ENCODE results near the gene TXLNB.

Gene TXLNB

DNA sequence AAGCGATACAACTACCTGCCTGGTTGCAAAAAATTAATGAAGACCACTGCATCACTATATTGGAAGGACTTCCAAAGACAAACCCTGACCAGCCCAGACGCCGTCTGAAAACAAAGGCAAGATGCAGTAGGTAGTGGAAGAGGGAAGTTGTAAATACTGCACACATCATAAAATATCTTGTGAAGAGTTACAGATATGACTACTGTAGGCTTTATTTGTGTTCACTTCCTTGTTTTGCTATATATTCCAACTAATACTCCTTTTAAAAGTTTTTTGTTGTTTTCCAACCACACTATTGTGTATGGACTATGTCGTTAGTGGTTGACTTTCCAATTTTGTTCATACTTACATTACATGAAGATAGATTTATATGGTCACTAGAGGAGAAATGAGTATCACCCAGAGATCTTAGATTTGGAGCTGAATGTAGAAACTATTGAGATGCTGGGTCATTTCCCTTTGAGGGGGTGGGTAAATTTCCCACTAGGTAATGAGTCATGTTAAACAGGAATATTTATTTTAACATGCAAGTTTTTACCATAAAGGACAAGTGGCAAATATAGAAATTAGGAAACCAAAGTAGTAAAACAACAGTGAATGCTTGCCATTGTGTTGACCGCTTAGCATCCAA lies 16.6 kb upstream of the TXLNB start (continued):
- TF ChIP-seq, protein P1, sequence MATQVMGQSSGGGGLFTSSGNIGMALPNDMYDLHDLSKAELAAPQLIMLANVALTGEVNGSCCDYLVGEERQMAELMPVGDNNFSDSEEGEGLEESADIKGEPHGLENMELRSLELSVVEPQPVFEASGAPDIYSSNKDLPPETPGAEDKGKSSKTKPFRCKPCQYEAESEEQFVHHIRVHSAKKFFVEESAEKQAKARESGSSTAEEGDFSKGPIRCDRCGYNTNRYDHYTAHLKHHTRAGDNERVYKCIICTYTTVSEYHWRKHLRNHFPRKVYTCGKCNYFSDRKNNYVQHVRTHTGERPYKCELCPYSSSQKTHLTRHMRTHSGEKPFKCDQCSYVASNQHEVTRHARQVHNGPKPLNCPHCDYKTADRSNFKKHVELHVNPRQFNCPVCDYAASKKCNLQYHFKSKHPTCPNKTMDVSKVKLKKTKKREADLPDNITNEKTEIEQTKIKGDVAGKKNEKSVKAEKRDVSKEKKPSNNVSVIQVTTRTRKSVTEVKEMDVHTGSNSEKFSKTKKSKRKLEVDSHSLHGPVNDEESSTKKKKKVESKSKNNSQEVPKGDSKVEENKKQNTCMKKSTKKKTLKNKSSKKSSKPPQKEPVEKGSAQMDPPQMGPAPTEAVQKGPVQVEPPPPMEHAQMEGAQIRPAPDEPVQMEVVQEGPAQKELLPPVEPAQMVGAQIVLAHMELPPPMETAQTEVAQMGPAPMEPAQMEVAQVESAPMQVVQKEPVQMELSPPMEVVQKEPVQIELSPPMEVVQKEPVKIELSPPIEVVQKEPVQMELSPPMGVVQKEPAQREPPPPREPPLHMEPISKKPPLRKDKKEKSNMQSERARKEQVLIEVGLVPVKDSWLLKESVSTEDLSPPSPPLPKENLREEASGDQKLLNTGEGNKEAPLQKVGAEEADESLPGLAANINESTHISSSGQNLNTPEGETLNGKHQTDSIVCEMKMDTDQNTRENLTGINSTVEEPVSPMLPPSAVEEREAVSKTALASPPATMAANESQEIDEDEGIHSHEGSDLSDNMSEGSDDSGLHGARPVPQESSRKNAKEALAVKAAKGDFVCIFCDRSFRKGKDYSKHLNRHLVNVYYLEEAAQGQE (tag by site-specific recombination; IDR thresholded peaks at IDR 0.05) = no peak
- TF ChIP-seq ZNF350 (tag by site-specific recombination; IDR thresholded peaks at IDR 0.05) (no peak), ZNF19 (tag by site-specific recombination; IDR thresholded peaks at IDR 0.05; ENCODE audit: low read depth) (no peak)
- TF ChIP-seq, protein P2, sequence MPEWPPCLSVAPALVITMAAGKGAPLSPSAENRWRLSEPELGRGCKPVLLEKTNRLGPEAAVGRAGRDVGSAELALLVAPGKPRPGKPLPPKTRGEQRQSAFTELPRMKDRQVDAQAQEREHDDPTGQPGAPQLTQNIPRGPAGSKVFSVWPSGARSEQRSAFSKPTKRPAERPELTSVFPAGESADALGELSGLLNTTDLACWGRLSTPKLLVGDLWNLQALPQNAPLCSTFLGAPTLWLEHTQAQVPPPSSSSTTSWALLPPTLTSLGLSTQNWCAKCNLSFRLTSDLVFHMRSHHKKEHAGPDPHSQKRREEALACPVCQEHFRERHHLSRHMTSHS (tag by site-specific recombination; IDR thresholded peaks at IDR 0.05) = no peak
- TF ChIP-seq, protein P3, sequence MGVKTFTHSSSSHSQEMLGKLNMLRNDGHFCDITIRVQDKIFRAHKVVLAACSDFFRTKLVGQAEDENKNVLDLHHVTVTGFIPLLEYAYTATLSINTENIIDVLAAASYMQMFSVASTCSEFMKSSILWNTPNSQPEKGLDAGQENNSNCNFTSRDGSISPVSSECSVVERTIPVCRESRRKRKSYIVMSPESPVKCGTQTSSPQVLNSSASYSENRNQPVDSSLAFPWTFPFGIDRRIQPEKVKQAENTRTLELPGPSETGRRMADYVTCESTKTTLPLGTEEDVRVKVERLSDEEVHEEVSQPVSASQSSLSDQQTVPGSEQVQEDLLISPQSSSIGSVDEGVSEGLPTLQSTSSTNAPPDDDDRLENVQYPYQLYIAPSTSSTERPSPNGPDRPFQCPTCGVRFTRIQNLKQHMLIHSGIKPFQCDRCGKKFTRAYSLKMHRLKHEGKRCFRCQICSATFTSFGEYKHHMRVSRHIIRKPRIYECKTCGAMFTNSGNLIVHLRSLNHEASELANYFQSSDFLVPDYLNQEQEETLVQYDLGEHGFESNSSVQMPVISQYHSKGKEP (tag by site-specific recombination; IDR thresholded peaks at IDR 0.05) = no peak

DNA sequence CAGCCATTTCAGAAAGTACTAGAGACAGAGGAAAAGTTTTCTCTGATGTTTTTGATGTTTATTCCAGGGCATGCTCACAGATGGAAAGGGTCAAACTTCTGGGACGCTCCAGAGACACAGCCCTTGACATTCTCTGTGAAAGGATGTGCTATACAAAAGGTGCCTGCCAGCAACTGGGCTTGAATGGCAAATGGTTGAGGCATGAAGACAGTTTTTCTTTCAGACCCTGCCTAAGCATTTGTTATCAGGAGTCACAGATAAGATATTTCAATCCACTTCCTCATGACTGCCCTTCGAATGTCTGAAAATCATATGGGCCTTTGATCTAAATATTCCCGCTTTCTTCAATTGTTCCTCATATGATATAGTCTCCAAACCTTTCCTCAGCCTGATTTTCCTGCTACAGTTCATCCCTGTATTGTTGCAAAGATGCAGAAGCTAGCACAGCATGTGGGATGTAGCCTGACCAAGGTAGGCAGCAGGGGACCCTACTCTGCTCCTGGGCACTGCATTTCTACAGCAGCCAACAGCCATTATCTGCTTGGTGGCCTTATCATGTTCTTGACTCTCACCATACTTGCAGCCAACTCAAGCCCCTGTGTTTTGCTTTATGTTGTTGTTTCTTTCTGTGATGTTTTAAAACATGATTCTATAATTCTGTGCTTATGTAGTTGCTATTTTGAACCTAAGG lies 14.6 kb upstream of the TXLNB start:
- H3K9me3 ChIP-seq (ENCODE audit: control insufficient read depth, insufficient read depth, low read depth, low read length) = no peaks in the 10 kb centered on the region
- ChIA-PET POLR2A (no interaction called here), CTCF (interaction anchor here (0.7 to 1.2 kb wide), 2 partner anchors 56 to 58 kb away, joined by 3 to 4 read pairs; no protein-coding TSS in a partner anchor)
- no peaks in the 10 kb centered on the region for H3K4me1 ChIP-seq (ENCODE audit: control insufficient read depth, insufficient read depth, low read length)
- TF ChIP-seq ZNF561 (tag by site-specific recombination; IDR thresholded peaks at IDR 0.05; ENCODE audit: borderline replicate concordance) = no peak
- no peak for TF ChIP-seq ZNF555 (tag by site-specific recombination; conservative IDR thresholded peaks at IDR 0.05)
- no peak for TF ChIP-seq ZBTB48 (tag by site-specific recombination; IDR thresholded peaks at IDR 0.05)
- no peak for TF ChIP-seq KLF16 (tag by site-specific recombination; IDR thresholded peaks at IDR 0.05)
- TF ChIP-seq MYNN (tag by site-specific recombination; IDR thresholded peaks at IDR 0.05; ENCODE audit: borderline replicate concordance) = no peak
- no peak for TF ChIP-seq SP7 (tag by site-specific recombination; IDR thresholded peaks at IDR 0.05)
- no peak for TF ChIP-seq ZFP69B (tag by site-specific recombination; IDR thresholded peaks at IDR 0.05)
- no peak for TF ChIP-seq ZNF623 (tag by site-specific recombination; IDR thresholded peaks at IDR 0.05)
- TF ChIP-seq GLIS1 (tag by site-specific recombination; IDR thresholded peaks at IDR 0.05) = no peak
- TF ChIP-seq KLF1 (tag by site-specific recombination; IDR thresholded peaks at IDR 0.05) = no peak
- no peak for TF ChIP-seq REPIN1 (tag by site-specific recombination; IDR thresholded peaks at IDR 0.05; ENCODE audit: low read depth)
- TF ChIP-seq GLIS2 (tag by site-specific recombination; IDR thresholded peaks at IDR 0.05) = no peak
- TF ChIP-seq ZNF560 (tag by site-specific recombination; IDR thresholded peaks at IDR 0.05; ENCODE audit: borderline replicate concordance) = no peak
- TF ChIP-seq, protein P4, sequence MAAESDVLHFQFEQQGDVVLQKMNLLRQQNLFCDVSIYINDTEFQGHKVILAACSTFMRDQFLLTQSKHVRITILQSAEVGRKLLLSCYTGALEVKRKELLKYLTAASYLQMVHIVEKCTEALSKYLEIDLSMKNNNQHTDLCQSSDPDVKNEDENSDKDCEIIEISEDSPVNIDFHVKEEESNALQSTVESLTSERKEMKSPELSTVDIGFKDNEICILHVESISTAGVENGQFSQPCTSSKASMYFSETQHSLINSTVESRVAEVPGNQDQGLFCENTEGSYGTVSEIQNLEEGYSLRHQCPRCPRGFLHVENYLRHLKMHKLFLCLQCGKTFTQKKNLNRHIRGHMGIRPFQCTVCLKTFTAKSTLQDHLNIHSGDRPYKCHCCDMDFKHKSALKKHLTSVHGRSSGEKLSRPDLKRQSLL (tag by site-specific recombination; IDR thresholded peaks at IDR 0.05) = no peak
- no peak for TF ChIP-seq ZNF302 (tag by site-specific recombination; IDR thresholded peaks at IDR 0.05; ENCODE audit: low read depth)
- TF ChIP-seq ZSCAN23 (tag by site-specific recombination; IDR thresholded peaks at IDR 0.05) = no peak
- TF ChIP-seq ZNF132 (tag by site-specific recombination; IDR thresholded peaks at IDR 0.05; ENCODE audit: borderline replicate concordance) = no peak
- no peaks in the 10 kb centered on the region for H3K36me3 ChIP-seq (ENCODE audit: control insufficient read depth in 2 of 2, insufficient read depth in 1 of 2, low read length in 2 of 2)
- no peak overlapping the region for H3K27ac ChIP-seq (ENCODE audit: extremely low read depth, low read depth, low read length)
- H3K4me3 ChIP-seq (ENCODE audit: low read depth, low read length) = no peak overlapping the region

Measured in HEK293 (cell line).